Stimulated activated CD8-positive, alpha-beta memory T cell treated with anti-CD3 and anti-CD28 coated beads, Interleukin-7, amount 100 ng/mL, for 1 hour (primary cell): ENCODE data around the gene EIF2S3B.

Source experiments
- DNase-seq, 2 donors: peaks; one replicate each; pipeline ENCODE4 v3.0.0-alpha.2; 2020; ENCODE audit warnings: low read depth in 2 of 2

The EIF2S3B gene

DNA sequence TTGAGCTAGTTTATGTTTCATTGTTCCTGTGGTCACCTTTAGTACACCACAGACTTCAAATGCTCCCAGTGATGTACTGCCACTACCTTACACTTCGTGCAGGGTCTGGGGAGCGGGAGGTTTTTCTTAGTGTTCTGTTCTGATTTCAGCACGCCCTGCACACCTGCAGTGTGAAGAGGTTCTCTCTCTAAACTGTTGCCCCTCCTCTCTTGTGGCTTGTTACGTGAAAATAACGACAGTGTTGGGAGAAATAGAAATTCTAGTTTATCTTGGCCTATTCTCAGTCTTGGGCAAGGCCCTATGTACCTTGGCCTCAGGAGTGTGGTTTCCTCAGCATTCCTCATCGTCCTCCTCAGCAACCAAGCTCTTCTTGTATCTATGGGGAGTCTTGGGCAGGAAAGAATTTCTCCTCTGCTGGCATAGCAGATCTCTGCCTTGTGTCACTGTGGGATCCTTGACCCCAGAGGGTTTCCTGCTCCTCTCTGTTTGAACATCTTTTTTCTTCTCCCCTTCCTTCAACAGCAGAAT is 48.6 kb downstream of the EIF2S3B start:
- no peak for DNase-seq

DNA sequence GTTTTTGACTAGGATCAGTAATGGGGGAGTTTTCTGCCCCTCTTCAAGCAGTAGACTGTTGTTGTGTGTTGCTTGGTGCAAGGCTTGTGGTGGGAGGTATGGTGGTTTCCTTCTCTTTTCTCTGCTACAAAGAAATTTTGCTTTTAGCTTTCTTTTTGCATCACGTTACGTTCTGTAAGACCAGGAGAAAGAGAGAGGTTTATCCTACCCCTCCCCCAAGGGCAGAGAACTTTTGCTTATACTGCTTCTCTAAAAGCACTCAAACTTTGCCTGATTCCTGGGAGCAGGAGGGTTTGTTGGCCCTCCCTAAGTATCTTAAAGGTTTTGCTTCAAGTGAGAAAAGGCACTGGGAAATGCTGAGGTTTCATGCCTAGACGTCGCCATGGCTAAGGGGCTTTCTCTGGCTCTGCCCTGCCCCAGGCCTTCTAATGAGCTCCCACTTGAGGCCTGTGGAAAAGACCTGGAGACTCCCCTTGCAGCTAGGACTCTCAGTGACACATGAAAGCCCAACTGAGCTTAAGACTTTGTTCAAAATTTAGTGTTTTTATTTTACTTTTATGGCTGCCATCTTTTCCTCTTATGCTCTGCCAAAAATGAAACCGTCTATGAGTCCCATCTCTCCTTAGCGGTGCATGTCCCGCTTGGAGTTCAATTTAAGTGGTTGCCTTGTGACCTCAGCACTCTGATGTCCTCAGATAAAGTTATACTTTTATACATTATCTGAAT is 49.2 kb downstream of the EIF2S3B start:
- no peak for DNase-seq

DNA sequence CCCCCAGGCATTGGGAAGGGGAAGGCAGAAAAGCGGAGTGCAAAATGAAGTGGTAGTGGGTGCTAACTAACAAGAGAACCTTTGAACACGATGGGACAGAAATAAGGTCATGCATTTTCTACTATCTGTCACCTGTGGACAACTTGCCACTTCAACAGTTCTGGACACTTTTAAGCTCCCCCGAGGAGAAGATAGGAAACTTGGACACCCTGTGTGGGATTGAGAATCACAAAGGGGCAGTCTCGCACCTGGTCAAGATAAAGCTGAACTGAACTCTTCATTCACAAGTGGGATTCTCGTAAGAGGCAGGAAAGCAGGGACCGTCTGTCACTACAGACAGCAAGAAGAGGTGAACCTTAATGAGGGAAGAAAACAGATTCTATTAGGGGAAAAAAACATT is 51.6 kb downstream of the EIF2S3B start:
- no peak for DNase-seq

DNA sequence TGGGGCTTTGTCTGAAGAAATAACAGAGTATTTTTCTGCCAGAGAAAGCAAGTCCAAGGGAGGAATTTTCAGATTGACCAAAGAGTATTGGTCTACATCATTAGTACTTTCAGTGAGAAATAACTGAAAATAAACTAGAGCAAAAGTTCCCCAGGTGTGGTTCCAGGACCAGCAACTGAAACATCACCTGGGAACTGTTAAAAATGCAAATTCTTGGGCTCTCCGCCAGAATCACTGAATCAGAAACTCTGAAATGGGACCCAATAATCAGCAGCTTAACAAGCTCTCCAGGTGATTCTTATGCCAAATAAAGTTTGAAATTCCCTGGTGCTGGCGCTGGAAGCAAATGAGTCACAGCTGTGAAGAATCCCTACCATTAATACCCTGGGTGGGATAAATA is 52.1 kb downstream of the EIF2S3B start:
- DNase-seq = no peak
